GM19452 (cell line): ENCODE data around the gene MACF1.
"Not testable (repeated sequence)": the region's sequence is repeated elsewhere in the genome, so short reads cannot be mapped to it uniquely, and the experiment has no call there.

Experiments
- ATAC-seq: cut with Tn5 transposase; IDR thresholded peaks from one replicate; pipeline ENCODE4 v1.9.1; 2021; ENCODE audit not compliant: unreplicated experiment

The MACF1 gene

GRCh38 chr1:39488012-39488545 is 283.6 kb downstream of the MACF1 start:
- no peak for ATAC-seq

DNA sequence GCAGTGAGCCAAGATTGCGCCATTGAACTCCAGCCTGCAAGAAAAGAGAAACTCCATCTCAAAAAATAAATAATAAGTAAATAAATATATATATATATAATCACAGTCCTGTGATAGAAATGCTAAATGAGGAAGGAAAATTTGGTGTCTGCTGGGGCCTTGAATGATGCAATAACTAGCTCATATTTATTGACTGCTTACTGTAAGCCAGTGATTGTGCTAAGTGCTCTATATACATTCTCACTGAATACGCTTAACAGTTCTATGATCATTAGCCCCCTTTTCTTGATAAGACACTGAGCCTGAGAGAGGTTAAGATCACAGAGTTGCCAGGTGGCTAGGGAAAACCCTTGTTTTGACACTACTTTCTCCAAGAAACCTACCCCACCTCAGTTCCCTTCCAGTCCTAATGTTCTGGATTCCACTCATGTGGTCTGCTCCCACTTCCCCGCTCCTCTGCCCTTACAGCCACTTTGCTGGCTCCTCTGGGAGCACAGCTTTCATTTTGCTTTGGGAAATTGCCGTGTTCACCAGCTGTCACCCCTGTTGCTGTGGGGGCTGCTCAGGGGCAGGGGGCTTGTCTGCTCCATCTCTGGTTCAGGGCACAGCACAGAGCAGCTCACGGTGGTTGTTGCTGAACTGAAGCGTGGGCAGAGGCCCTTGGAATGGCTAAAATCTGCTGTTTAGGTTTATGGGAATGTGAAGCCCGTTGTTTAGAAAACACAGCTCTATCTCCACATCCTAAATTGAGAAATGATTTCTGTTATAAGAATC is 284.5 kb downstream of the MACF1 start:
- no peak for ATAC-seq

DNA sequence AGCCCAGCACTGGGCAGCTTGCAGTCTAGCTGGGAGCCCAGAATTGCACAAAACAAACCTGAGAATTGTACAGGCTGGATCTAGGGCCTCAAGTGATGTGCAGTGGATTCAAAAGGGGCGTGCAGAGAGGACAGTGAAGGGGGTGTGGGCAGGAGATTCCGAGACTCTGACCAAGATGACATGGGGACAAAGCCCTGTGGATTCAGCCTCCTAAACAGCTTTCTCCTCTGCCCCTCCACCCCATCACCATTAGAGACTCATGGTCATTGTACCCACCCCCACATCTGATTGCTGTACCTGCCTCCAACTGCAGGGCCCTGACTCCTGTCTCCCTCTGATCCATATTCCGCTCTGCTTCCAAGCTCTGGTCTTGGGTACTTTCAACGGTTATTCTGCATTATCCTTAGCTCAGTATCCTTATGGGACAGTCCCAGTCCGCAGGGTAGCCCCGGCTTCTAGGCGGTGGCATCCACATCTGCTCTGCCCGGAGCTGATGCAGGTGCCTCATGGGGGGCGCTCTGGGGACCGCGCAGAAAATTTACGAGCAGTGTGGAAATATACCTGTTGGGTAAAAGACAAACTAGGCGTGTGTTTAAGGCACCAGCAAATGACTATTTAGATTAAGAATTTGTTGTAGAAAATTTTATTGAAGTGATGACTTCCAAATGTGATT is 285.2 kb downstream of the MACF1 start:
- no peak for ATAC-seq

DNA sequence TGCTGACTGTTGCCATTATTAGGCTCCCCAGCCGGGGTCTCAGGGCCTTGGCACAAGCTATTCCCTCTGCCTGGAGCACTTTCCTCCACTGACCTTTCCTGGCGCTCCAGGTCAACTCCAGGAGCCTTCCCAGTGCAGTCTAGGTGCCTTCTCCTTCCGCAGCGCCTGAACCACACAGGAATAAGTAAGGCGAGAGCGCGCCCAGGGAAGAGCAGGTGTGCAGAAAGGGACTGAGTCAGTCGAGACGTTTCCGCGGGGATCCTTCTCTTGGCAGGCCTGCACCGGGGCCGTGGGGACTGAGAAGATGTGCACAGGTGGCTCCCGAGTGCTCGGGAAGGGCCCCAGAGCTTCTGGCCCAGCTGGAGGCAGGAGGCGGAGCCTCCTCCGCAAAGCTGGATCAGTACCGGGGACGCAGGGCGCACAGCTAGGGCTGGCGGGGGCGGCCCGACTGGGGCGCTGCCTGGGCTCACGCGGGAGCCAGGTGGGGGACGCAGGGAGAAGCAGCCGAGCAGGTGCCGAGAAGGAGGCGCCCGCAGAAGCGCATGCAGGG is 286.2 kb downstream of the MACF1 start:
- no peak for ATAC-seq

GRCh38 chr1:39491146-39491921 is 286.8 kb downstream of the MACF1 start, which contains the start of gene BMP8A:
Gene BMP8A, plus strand, starts transcription at chr1:39491636. Its CDS starts 356 bp downstream, at chr1:39491992.
- ATAC-seq = peak; percentile 73

GRCh38 chr1:39492118-39493042 is 287.9 kb downstream of the MACF1 start:
- not testable (repeated sequence) for ATAC-seq

- ATAC-seq = not testable (repeated sequence)
These were observed 288.7 kb downstream of the MACF1 start for GRCh38 chr1:39493043-39493810.

DNA sequence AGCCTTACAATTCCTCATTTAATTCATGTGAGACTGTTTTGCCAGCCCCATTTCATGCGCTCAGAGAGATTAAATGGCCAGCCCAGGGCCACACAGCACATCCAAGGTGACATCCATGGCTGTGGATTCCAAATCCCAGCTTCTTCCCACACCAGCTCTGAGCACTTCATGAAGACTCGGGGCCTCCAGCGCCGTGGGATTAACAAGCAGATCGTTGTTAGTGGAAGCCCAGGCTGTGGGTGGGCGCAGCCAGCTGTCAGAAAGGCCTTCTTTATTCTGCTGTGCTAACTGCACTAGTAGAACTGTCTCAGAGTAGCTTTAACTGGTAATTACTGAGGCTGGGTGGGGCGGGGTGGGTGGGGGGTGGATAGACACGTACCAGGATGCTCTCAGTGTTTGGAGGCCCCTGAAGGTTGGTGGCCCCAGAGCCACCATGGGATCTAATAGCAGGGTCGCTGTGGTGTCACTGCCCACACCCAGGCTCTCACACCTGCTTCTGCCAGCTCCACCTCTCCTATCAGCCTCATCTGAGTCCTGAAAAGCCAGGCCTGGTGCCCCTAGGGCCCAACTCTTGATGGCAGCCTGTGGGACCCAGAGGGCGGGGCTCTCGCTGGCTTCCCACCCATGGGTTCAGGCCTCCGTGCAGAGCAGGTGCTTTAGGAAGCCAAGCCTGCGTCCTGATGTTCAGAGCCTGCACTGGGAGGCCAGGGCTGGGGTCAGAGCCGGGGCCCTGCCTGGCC is 290.3 kb downstream of the MACF1 start:
- ATAC-seq = no peak

DNA sequence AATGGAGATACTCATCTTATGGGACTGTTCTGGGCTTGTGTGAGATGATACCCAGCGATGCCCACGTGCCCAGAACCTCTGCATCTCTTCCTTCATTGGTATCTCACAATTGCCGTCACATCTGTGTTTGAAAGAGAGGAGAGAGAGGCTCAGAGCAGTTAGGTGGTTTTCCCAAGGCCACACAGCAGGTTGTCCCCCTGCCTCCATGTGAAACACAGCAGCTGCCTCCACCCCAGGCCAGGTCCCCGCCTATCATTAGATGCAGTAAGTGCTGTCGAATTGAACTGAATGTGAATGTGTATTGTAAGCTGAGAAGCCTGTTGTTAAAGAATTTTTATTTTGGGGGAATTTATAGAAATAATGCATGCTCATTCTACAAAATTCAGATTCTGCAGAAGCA is 292.0 kb downstream of the MACF1 start:
- not testable (repeated sequence) for ATAC-seq

GRCh38 chr1:39497585-39497984 is 293.1 kb downstream of the MACF1 start:
- no peak for ATAC-seq

GRCh38 chr1:39498096-39498710 is 293.7 kb downstream of the MACF1 start:
- ATAC-seq = not testable (repeated sequence)

- ATAC-seq = not testable (repeated sequence)
These were observed 294.3 kb downstream of the MACF1 start for GRCh38 chr1:39498821-39499220.

DNA sequence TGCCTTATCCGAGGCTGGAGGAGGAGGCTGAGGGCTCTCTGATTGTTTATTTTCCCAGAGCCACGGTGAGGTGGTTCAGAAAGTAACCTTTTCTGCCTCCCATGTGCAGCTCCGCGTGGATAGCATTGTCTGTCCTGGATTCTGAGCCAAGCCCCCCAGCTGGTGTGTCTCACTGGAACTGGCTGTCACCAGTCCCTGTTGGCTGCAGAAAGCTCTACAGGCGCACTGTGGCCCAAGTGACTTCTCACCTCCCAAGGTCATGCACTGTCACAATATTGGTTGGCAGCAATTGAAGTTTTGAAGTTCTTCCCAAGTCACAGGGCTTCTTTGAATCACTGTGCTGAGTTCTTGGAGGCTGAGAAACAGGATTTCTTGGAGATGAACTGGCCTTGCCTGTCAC is 295.2 kb downstream of the MACF1 start:
- no peak for ATAC-seq

DNA sequence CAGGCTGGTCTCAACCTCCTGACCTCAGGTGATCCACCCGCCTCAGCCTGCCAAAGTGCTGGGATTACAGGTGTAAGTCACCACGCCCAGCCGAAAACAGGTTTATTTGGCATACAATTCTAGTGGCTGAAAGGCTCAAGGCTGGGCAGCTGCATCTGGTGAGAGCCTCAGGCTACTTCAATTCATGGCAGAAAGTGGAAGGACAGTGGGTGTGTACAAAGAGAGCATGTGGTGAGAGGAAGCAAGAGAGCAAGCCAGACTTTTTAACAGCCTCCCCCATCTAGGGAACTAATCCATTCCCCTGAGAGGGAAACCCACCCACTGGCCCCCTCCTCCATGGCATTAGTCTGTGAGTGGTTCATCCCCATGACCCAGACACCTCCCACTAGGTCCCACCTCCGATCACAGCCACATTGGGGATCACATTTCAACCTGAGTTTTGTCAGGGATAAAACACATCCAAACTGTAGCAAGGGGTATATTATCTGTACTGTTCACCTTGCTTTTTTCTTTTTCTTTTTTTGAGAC is 296.4 kb downstream of the MACF1 start:
- no peak for ATAC-seq

DNA sequence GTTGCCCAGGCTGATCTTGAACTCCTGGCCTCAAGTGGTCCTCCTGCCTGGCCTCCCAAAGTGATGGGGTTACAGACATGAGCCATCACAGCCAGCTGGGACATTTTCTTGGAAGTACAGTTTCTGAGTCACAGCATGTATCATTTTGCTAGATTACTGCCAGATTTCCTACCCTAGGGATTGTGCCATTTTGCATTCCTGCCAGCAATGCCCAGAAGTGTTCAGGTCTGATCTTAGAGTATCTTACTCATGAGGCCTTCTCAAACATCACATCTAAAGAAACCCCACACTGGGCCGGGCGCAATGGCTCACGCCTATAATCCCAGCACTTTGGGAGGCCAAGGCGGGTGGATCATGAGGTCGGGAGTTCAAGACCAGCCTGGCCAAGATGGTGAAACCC is 297.2 kb downstream of the MACF1 start:
- ATAC-seq = no peak

- not testable (repeated sequence) for ATAC-seq
These were observed 299.9 kb downstream of the MACF1 start for GRCh38 chr1:39504436-39504835.

DNA sequence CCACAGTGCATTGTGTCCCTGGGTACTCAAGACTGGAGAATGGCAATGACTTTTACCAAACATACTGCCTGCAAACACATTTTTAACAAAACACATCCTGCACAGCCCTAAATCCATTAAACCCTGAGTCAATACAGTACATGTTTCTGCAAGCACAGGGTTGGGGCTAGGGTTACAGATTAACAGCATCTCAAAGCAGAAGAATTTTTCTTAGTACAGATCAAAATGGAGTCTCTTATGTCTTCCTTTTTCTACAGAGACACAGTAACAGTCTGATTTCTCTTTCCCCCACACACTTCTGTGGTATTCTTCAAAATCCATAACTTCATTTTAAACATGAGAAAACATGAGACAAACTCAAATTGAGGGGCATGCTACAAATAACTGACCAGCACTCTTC is 300.8 kb downstream of the MACF1 start:
- no peak for ATAC-seq
